Activated naive CD4-positive, alpha-beta T cell (primary cell): Measurements from ENCODE around the gene SNX22.
"Not testable (repeated sequence)": the region's sequence is repeated elsewhere in the genome, so short reads cannot be mapped to it uniquely, and the experiment has no call there.

Experiments used
- DNase-seq, 4 experiments: peaks; one replicate each; lab custom pipeline; 2025; lab: John Stamatoyannopoulos, UW

Gene SNX22

GRCh38 chr15:64151727-64152506 is at the start of gene SNX22:
TSS of gene SNX22 (plus strand) at chr15:64151731. CDS start at chr15:64151776, 45 bp downstream.
- DNase-seq = peak in 2 of 4 experiments; percentile 11 to 16

- DNase-seq = no peak
These were observed 49.0 kb upstream of the SNX22 start for GRCh38 chr15:64102497-64102896.

GRCh38 chr15:64105113-64105704 is 46.3 kb upstream of the SNX22 start:
- DNase-seq = no peak

DNA sequence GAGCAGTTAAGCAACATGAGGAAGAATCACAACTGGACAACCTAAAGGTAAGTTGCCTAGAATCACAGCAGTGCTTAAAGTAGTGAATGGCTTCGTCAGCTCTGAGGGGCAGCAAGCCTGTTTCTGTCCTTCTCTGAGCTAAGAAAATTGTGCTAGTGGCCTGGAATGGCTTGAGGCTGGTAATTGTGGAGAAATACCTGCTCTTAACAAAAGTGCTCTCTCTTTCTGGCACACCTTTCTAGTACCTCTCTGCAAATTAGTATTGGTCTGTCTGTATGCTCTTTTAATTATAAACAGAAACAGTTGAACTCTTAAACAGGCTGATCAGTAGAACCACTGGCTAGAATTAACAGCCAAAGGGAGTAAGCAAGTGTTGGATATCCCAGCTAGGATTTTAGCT is 44.2 kb upstream of the SNX22 start:
- no peak for DNase-seq

- not testable (repeated sequence) for DNase-seq
These were observed 41.3 kb upstream of the SNX22 start for GRCh38 chr15:64110108-64110701.

- no peak for DNase-seq
These were observed 40.4 kb upstream of the SNX22 start for GRCh38 chr15:64110950-64111678.

GRCh38 chr15:64111679-64112050 is 39.9 kb upstream of the SNX22 start:
- DNase-seq = no peak

- DNase-seq = no peak
These were observed 39.3 kb upstream of the SNX22 start for GRCh38 chr15:64112073-64112772.

DNA sequence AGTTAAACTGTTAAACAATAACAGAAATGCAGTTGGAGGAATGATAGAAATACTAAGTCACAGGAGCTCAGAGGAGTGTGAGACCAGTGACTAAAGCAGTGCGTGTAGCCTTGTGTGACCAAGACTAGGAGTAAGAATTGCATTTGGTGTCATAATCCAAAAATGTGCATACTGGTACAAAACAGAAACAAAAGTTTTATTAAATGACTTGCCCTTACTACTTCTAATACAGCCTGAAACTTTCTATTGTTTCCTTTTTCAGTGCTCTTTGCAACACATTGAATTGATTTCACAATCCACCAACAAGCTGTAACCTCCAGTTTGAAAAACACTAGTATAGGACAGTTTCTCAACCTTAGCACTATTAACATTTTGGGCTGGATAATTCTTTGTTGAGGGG is 38.6 kb upstream of the SNX22 start:
- no peak for DNase-seq

DNA sequence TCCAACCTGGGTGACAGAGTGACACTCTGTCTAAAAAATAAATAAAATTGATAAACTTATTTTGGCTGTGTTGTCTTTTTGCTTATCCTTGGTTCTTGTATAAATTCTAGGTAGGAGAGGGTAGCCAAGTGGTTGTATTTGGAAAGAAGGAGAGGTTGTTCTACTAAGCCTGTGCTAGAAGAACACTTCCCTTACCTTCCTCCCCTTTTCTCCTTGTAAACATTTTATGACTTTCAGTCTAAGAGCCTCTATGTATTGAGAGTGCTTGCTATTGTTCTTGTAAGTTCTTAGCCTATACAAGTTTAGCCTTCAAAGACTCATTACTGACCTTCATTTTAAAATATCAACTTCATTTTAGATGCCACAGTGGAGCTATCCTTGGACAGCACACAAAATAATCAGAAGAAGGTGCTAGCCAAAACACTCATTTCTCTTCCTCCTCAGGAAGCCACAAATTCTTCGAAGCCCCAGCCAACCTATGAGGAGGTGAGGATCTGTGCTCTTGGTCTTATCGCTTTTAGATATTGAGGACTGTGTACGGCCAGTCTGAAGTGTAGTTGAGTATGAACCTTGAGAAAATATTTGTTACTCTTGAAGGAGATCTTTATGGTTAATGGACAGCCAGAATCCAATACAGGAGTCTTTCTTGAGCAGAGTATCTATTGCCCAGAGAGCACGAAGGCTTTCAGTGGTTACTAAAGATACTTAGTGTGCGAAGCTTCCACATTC is 33.6 kb upstream of the SNX22 start:
- no peak for DNase-seq

- DNase-seq = not testable (repeated sequence)
These were observed 31.2 kb upstream of the SNX22 start for GRCh38 chr15:64120322-64120721.

- DNase-seq = no peak
These were observed 29.9 kb upstream of the SNX22 start for GRCh38 chr15:64121614-64122013.

DNA sequence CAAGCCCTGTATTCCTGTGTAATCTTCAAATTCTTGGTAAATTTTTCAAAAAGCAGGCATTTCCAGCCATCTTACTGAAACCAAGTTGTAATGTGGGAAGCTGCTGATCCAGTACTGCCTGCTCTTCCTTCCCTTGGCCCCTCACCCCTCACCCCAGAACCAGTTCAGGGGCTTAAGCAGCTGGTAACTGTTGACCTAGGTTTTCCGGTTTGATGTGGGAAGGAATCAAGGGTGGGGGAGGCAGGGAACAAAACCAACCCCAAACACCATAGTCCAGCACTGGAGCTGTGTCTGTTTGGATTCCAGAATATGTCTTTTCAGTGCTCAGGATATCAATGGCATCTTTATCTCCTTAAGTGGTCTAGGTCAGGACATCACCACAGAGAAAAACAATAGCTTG is 29.1 kb upstream of the SNX22 start:
- DNase-seq = no peak

- DNase-seq = no peak
These were observed 28.6 kb upstream of the SNX22 start for GRCh38 chr15:64122936-64123351.

GRCh38 chr15:64125978-64126377 is 25.6 kb upstream of the SNX22 start:
- DNase-seq = no peak

DNA sequence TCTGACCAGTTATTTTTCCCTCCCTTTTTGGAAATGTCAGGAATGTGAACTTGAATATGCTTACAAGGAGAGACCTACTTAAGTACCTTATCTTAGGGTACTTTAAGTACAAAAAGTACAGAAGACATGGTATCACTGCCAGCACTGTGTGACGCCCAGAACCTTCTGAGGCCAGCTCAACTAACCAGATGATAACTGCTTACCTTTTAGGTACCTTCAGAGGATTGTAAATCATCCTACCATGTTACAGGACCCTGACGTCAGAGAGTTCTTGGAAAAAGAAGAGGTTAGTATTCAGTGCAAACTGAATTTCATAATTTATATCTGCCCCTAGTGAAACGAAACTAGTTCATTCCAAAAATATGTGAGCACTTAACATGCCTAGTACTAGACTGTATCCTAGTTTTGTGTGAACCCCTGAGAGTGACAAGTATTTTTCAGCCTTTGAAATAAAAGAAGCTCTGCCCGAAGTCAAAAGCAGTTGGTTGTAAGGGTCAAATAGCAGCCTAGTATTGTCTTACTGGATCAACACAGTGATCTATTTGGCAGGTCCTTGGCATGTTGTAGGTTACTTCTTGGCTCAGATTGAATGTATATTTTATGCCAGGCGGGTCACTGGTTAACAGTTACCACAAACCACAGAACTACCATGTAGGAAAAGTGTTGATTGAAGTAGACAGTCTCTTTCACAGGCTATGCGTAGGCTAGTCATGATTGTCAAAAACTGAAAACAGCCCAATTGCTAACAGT is 23.8 kb upstream of the SNX22 start:
- DNase-seq = no peak

GRCh38 chr15:64130159-64130558 is 21.4 kb upstream of the SNX22 start:
- no peak for DNase-seq

GRCh38 chr15:64131547-64131946 is 20.0 kb upstream of the SNX22 start:
- DNase-seq = no peak

DNA sequence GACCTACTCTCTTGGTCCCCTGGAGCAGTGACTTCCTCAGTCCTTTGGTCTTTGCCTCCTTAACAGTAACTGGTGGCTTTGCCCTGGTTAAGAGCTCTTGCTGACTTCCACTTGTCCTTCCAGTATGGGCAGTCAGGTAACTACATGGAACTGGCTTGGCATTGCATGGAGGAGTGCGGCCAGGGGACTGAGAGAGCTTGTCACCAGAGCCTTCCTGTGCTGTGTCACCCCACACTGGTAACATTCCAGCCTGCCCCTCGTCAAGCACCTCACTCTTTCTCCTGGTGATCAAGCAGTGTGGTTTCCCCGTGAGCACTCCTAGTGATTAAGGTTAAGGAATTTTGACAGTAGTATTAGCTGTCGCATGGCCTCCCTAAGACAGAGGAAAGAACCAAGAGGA is 19.3 kb upstream of the SNX22 start:
- DNase-seq = no peak

GRCh38 chr15:64133623-64134344 is 17.7 kb upstream of the SNX22 start:
- no peak for DNase-seq
